ENCODE measurements around the gene HIRA. TPM values are rescaled to one million over a fixed set of nuclear protein-coding genes. Genes with fewer than 3 reads are reported as not detected.

The HIRA gene
- total RNA-seq, 1 experiment from 2014 or later: 20.0 TPM

DNA sequence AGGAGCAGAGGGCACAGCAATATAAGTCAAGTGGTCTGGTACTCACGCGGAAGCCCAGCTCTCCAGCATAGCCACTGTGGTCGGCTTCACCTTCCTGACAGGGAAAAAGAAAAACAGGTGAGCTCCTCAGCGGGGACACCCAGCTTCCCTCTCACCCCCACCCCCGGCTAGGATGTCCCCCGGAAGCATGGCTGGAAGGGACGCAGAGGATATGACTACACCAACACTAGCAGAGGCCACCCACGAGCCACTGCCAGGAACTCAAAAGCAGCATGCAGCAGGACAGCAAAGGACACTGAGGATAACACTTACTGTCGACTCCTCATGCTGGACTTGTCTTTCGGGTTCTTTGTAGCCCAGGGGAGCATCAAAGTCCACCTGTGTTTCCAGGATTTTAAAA is 25.0 kb upstream of the HIRA start:
- Histone ChIP-seq H3K27ac (ENCODE audit: low read length) (no peak overlapping the region), H3K9me2 (replicated peaks; ENCODE audit: insufficient read depth, low read length) (no peaks in the 10 kb centered on the region), H3K9me3 (ENCODE audit: low read length) (no peaks in the 10 kb centered on the region), H2AFZ (ENCODE audit: low read length) (no peak overlapping the region), H3K4me1 (ENCODE audit: low read length) (no peaks in the 10 kb centered on the region), H3K36me3 (ENCODE audit: insufficient read depth, low read length) (peaks cover 52% of the 10 kb centered on the region; the same call in 1 of the 2 replicates), H3K9ac (ENCODE audit: low read length) (no peak overlapping the region), H3K27me3 (ENCODE audit: low read length) (no peaks in the 10 kb centered on the region), H3K4me2 (ENCODE audit: low read depth, low read length, poor library complexity, severe bottlenecking) (no peak overlapping the region), H3K79me2 (ENCODE audit: low read length) (no peaks in the 10 kb centered on the region), H3K4me3 (ENCODE audit: low read length) (no peak overlapping the region), H4K20me1 (ENCODE audit: insufficient read depth, low read depth, low read length) (no peaks in the 10 kb centered on the region)
- DNase-seq: no peak

DNA sequence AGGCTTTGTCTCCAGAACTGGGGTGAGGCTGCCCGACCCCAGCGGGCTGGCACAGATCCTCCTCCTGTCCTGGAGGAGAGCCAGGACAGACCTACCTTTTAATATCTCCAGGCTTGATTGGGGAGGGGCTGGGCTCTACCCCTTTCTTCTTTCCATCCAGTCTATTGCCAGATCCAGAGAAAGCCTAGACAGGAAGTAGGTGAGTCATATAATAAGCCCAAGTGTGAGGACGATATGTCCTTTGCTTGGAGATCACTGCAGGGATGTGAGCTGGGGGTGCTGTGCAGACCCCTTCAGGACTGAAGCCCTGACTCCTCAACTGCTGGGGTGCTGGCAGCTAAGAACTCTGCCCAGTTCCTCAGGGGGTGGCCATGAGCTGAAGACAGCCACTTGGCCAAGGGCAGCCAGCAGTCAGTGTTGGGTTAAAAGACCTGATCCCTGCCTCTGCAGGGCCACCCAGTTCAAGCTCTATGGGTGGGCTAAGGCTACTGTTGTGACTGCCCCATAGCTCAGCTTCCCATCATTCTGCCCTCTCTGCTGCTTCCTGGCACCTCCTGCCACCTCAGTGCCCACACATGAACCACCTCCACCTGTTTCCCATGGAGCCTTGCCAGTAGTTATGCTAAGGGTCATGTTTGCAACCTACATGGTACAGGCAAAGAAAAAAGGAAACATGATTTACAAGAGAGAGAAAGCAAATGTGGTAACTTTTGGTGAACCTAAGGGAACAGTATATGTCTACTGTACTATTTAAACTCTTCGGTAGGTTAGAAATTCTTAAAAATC is 24.2 kb upstream of the HIRA start:
- Histone ChIP-seq H4K20me1 (ENCODE audit: insufficient read depth, low read depth, low read length) (no peaks in the 10 kb centered on the region), H3K4me1 (ENCODE audit: low read length) (no peaks in the 10 kb centered on the region), H3K9ac (ENCODE audit: low read length) (no peak overlapping the region), H3K36me3 (ENCODE audit: insufficient read depth, low read length) (peaks cover 49% of the 10 kb centered on the region; the same call in 1 of the 2 replicates), H2AFZ (ENCODE audit: low read length) (no peak overlapping the region), H3K27ac (ENCODE audit: low read length) (no peak overlapping the region), H3K9me3 (ENCODE audit: low read length) (no peaks in the 10 kb centered on the region), H3K4me2 (ENCODE audit: low read depth, low read length, poor library complexity, severe bottlenecking) (no peak overlapping the region), H3K4me3 (ENCODE audit: low read length) (no peak overlapping the region), H3K79me2 (ENCODE audit: low read length) (no peaks in the 10 kb centered on the region), H3K27me3 (ENCODE audit: low read length) (no peaks in the 10 kb centered on the region), H3K9me2 (replicated peaks; ENCODE audit: insufficient read depth, low read length) (no peaks in the 10 kb centered on the region)
- no peak for DNase-seq

DNA sequence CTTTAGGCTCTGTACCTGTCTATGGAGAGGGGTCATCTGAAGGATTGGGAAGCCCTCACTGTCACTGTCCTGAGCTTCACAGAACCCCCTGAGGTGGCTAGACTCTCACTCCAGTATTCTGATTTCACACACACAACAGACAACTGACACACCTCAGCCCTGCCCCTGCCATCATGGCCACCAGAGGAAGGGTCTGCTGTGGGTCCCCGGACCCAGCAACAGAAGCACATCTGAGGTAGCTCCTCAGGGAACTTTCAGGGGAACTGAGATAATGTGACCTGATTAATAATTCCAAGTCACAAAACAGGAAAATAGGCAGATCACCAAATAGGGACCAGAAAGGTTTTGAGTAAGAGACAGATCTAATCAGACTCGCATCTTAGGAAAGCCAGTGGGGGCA is 23.5 kb upstream of the HIRA start:
- peaks cover under 1% of the 10 kb centered on the region for H3K4me1 ChIP-seq (ENCODE audit: low read length)
- H3K9ac ChIP-seq (ENCODE audit: low read length): no peak overlapping the region
- H3K9me3 ChIP-seq (ENCODE audit: low read length): no peaks in the 10 kb centered on the region
- no peaks in the 10 kb centered on the region for H3K27me3 ChIP-seq (ENCODE audit: low read length)
- no peak for DNase-seq
- H3K4me2 ChIP-seq (ENCODE audit: low read depth, low read length, poor library complexity, severe bottlenecking): no peak overlapping the region
- no peaks in the 10 kb centered on the region for H3K9me2 ChIP-seq (replicated peaks; ENCODE audit: insufficient read depth, low read length)
- no peaks in the 10 kb centered on the region for H3K79me2 ChIP-seq (ENCODE audit: low read length)
- H4K20me1 ChIP-seq (ENCODE audit: insufficient read depth, low read depth, low read length): no peaks in the 10 kb centered on the region
- H2AFZ ChIP-seq (ENCODE audit: low read length): no peak overlapping the region
- H3K4me3 ChIP-seq (ENCODE audit: low read length): no peak overlapping the region
- peaks cover 44% of the 10 kb centered on the region; the same call in 1 of the 2 replicates for H3K36me3 ChIP-seq (ENCODE audit: insufficient read depth, low read length)
- H3K27ac ChIP-seq (ENCODE audit: low read length): no peak overlapping the region

DNA sequence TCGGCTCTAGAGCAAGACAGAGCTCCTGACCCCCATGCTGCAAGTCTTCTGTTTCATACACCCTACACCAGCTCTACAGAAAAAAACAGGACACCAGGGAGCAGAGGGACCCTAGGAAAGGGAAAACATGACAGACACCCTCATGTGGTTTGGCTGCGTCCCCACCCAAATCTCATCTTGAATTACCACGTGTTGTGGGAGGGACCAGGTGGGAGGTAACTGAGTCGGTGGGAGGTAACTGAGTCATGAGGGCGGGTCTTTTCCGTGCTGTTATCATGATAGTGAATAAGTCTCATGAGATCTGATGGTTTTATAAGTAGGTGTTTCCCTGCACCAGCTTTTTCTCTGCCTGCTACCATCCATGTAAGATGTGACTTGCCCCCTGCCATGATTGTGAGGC is 22.6 kb upstream of the HIRA start:
- Histone ChIP-seq H3K9ac (ENCODE audit: low read length) (no peak overlapping the region), H2AFZ (ENCODE audit: low read length) (no peak overlapping the region), H3K36me3 (ENCODE audit: insufficient read depth, low read length) (peaks cover 51% of the 10 kb centered on the region; the same call in 1 of the 2 replicates), H3K27me3 (ENCODE audit: low read length) (no peaks in the 10 kb centered on the region), H3K4me1 (ENCODE audit: low read length) (peaks cover 9% of the 10 kb centered on the region), H3K4me2 (ENCODE audit: low read depth, low read length, poor library complexity, severe bottlenecking) (no peak overlapping the region), H3K27ac (ENCODE audit: low read length) (no peak overlapping the region), H3K4me3 (ENCODE audit: low read length) (no peak overlapping the region), H3K79me2 (ENCODE audit: low read length) (0 out of 2 replicates have a peak, but pooled peaks cover 5% of the 10 kb centered on the region), H4K20me1 (ENCODE audit: insufficient read depth, low read depth, low read length) (no peaks in the 10 kb centered on the region), H3K9me2 (replicated peaks; ENCODE audit: insufficient read depth, low read length) (no peaks in the 10 kb centered on the region), H3K9me3 (ENCODE audit: low read length) (no peaks in the 10 kb centered on the region)
- DNase-seq: no peak

DNA sequence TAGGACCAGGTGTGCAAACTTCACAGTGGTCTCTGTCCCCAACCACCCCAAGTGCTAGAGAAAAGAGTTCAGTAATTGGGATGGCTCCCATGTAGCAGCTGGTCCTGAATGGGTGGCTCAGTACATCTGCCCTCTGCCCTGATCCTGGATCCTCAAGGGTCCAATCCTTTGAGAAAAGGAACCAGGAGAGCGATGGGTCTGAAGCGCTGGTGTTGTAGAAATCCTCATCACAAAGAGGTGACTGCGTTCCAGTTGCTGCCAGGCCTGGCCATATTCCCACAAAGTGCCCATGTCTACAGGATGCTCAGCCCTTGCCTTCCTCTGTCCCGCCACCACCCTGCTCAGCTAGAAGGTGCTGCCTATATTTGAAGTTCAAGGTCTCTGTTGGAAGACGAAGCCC is 22.2 kb upstream of the HIRA start:
- Histone ChIP-seq H4K20me1 (ENCODE audit: insufficient read depth, low read depth, low read length) (no peaks in the 10 kb centered on the region; the same call in 1 of the 2 replicates), H3K9me3 (ENCODE audit: low read length) (no peaks in the 10 kb centered on the region), H3K4me3 (ENCODE audit: low read length) (no peak overlapping the region), H3K27me3 (ENCODE audit: low read length) (no peaks in the 10 kb centered on the region), H3K4me2 (ENCODE audit: low read depth, low read length, poor library complexity, severe bottlenecking) (no peak overlapping the region), H3K4me1 (ENCODE audit: low read length) (peaks cover 14% of the 10 kb centered on the region), H3K79me2 (ENCODE audit: low read length) (0 out of 2 replicates have a peak, but pooled peaks cover 5% of the 10 kb centered on the region), H3K9ac (ENCODE audit: low read length) (no peak overlapping the region), H3K9me2 (replicated peaks; ENCODE audit: insufficient read depth, low read length) (no peaks in the 10 kb centered on the region), H2AFZ (ENCODE audit: low read length) (no peak overlapping the region), H3K36me3 (ENCODE audit: insufficient read depth, low read length) (peaks cover 51% of the 10 kb centered on the region; the same call in 1 of the 2 replicates), H3K27ac (ENCODE audit: low read length) (no peak overlapping the region)
- no peak for DNase-seq

DNA sequence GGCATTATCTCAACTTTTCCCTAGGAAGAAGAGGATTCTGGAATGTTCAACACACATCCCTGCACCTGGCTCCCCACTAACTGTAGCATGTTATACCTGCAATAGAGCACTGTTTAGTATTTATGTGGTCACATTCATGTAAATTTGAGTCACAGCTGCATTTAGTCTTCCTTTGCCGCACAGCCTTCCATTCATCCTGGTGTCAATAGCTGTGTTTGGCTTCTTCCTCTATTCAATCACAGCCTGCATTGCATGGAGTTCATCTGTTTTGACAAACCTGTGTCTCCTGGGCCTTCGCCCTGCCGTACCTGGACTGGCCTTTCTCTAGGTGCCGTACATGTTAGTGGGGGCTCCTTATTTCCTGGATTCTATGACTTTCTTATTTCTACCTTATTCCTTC is 20.0 kb upstream of the HIRA start:
- no peak overlapping the region for H3K9ac ChIP-seq (ENCODE audit: low read length)
- no peak overlapping the region for H2AFZ ChIP-seq (ENCODE audit: low read length)
- no peak overlapping the region for H3K4me2 ChIP-seq (ENCODE audit: low read depth, low read length, poor library complexity, severe bottlenecking)
- no peak overlapping the region for H3K27ac ChIP-seq (ENCODE audit: low read length)
- H3K4me1 ChIP-seq (ENCODE audit: low read length): peaks cover 28% of the 10 kb centered on the region
- peaks cover 46% of the 10 kb centered on the region; the same call in 1 of the 2 replicates for H3K36me3 ChIP-seq (ENCODE audit: insufficient read depth, low read length)
- H3K9me3 ChIP-seq (ENCODE audit: low read length): no peaks in the 10 kb centered on the region
- DNase-seq: no peak
- no peaks in the 10 kb centered on the region for H3K27me3 ChIP-seq (ENCODE audit: low read length)
- H3K4me3 ChIP-seq (ENCODE audit: low read length): no peak overlapping the region
- H4K20me1 ChIP-seq (ENCODE audit: insufficient read depth, low read depth, low read length): no peaks in the 10 kb centered on the region; the same call in 1 of the 2 replicates
- H3K9me2 ChIP-seq (replicated peaks; ENCODE audit: insufficient read depth, low read length): no peaks in the 10 kb centered on the region
- peaks cover 17% of the 10 kb centered on the region for H3K79me2 ChIP-seq (ENCODE audit: low read length)

DNA sequence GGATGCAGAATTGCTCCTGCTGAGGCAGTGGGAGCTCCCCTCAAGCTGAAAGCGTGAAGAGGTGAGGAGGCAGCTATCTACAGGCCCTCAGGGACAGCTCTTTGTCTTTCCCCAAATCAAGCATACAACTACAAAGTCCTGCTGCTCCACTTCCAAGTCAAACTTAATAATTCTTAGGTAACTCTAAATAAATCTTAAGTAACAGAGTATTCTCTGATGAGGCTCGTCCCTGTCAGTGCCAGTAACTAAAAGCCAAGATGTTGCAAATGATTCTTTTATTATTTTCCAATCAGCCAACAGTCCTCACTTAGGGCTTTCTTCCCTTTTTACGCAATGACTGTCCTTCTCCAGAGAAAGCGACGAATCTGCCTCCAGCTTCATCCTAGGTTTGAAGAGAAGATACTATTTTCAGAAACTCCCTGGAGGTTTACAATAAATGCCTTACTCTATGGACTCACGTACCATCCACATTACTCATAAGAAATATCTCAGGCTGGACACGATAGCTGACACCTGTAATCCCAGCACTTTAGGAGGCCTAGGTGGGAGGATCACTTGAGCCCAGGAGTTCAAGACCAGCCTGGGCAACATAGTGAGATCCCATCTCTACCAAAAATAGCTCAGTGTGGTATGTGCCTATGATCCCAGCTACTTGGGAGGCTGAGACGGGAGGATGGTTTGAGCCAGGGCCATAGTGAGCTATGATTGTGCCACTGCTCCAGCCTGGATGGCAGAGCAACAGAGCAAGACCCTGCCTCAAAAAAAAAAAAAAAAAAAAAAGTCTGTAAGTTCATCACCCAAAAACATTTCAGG is 19.0 kb upstream of the HIRA start:
- Histone ChIP-seq H3K9me3 (ENCODE audit: low read length) (no peaks in the 10 kb centered on the region), H3K27ac (ENCODE audit: low read length) (peak overlapping the region; percentile 40; the same call in 1 of the 2 replicates), H4K20me1 (ENCODE audit: insufficient read depth, low read depth, low read length) (no peaks in the 10 kb centered on the region; the same call in 1 of the 2 replicates), H3K4me3 (ENCODE audit: low read length) (no peak overlapping the region), H2AFZ (ENCODE audit: low read length) (no peak overlapping the region), H3K4me2 (ENCODE audit: low read depth, low read length, poor library complexity, severe bottlenecking) (no peak overlapping the region), H3K79me2 (ENCODE audit: low read length) (peaks cover 27% of the 10 kb centered on the region), H3K36me3 (ENCODE audit: insufficient read depth, low read length) (peaks cover 41% of the 10 kb centered on the region; the same call in 1 of the 2 replicates), H3K4me1 (ENCODE audit: low read length) (peaks cover 36% of the 10 kb centered on the region), H3K9me2 (replicated peaks; ENCODE audit: insufficient read depth, low read length) (no peaks in the 10 kb centered on the region), H3K9ac (ENCODE audit: low read length) (no peak overlapping the region), H3K27me3 (ENCODE audit: low read length) (no peaks in the 10 kb centered on the region)
- no peak for DNase-seq

DNA sequence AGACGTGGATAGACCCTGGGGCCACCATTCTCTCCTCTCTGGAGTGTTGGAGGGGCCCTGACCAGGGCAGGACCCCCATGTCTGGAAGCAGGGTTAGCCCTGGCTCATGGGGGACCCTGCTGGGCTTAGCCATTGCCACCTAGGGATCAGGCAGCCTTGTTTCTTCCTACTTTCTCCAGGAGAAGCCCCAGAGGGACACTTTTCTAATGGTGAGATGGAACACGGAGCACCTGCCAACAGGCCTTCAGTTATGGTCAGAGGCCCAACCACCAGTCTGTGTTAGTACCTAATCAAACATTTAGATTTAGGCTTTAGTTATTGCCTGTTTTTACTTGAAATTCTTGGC is 17.9 kb upstream of the HIRA start:
- Histone ChIP-seq H3K9ac (ENCODE audit: low read length) (peak overlapping the region; percentile 86), H3K36me3 (ENCODE audit: insufficient read depth, low read length) (peaks cover 34% of the 10 kb centered on the region), H3K4me2 (ENCODE audit: low read depth, low read length, poor library complexity, severe bottlenecking) (peak overlapping the region; percentile 85), H3K27ac (ENCODE audit: low read length) (peak overlapping the region; percentile 40; the same call in 1 of the 2 replicates), H3K79me2 (ENCODE audit: low read length) (peaks cover 39% of the 10 kb centered on the region), H3K27me3 (ENCODE audit: low read length) (no peaks in the 10 kb centered on the region), H4K20me1 (ENCODE audit: insufficient read depth, low read depth, low read length) (no peaks in the 10 kb centered on the region; the same call in 1 of the 2 replicates), H3K4me3 (ENCODE audit: low read length) (peak overlapping the region; percentile 93; the same call in 1 of the 2 replicates), H3K9me2 (replicated peaks; ENCODE audit: insufficient read depth, low read length) (no peaks in the 10 kb centered on the region), H3K9me3 (ENCODE audit: low read length) (no peaks in the 10 kb centered on the region), H2AFZ (ENCODE audit: low read length) (no peak overlapping the region), H3K4me1 (ENCODE audit: low read length) (peaks cover 41% of the 10 kb centered on the region)
- no peak for DNase-seq

All from Karpas-422 (cell line).